Heart right ventricle (tissue), 16 donors: ENCODE data around the gene SHISA7. TPM values are rescaled to one million over a fixed set of nuclear protein-coding genes. Genes with fewer than 3 reads are reported as not detected.

Experiments
- ATAC-seq, 8 donors: fragments of 200-7000 bp; cut with Tn5 transposase; one replicate each; pipeline ENCODE4 v1.9.1; 2020; ENCODE audit warnings: mild to moderate bottlenecking in 8 of 8, moderate library complexity in 8 of 8, moderate number of reproducible peaks in 1 of 8
- DNase-seq, 2 donors: peaks; one replicate each; pipeline ENCODE4 v3.0.0-alpha.2; 2020
- H3K27ac ChIP-seq, 10 donors: fragments of 200-600 bp; sonication (generic) in 2 of 10; one replicate each; pipeline versions ENCODE4 v1.5.0 to v1.8.0; 2020 to 2022; ENCODE audit warnings: mild to moderate bottlenecking in 3 of 10
- H3K27me3 ChIP-seq, 7 donors: fragments of 200-600 bp; one replicate each; pipeline ENCODE4 v1.8.0; 2021 to 2022; ENCODE audit warnings: mild to moderate bottlenecking in 2 of 7
- H3K36me3 ChIP-seq, 9 donors: fragments of 200-600 bp; sonication (generic) in 1 of 9; one replicate each; pipeline versions ENCODE4 v1.5.0 to v1.8.0; 2020 to 2022; ENCODE audit warnings: mild to moderate bottlenecking in 2 of 9
- H3K4me1 ChIP-seq, 9 donors: fragments of 200-600 bp; sonication (generic) in 1 of 9; one replicate each; pipeline versions ENCODE4 v1.5.0 to v1.8.0; 2020 to 2022; ENCODE audit warnings: mild to moderate bottlenecking in 4 of 9
- H3K4me3 ChIP-seq, 10 donors: fragments of 200-600 bp; sonication (generic) in 2 of 10; one replicate each; pipeline versions ENCODE4 v1.5.0 to v1.8.0; 2020 to 2022; ENCODE audit warnings: mild to moderate bottlenecking in 7 of 10, moderate library complexity in 2 of 10
- H3K9me3 ChIP-seq, 11 donors: fragments of 200-600 bp in 10 of 11; sonication (generic) in 2 of 11; one replicate each; pipeline versions ENCODE4 v1.5.0 to v1.8.0; 2013 to 2022; ENCODE audit warnings: mild to moderate bottlenecking in 2 of 11, control low read depth in 1 of 11, moderate library complexity in 1 of 11
- CTCF ChIP-seq, 9 donors: fragments of 200-600 bp; sonication (generic) in 2 of 9; IDR thresholded peaks; one replicate each; pipeline versions ENCODE4 v1.5.0 to v1.8.0; 2021 to 2022; ENCODE audit warnings: antibody characterized with exemption in 9 of 9, mild to moderate bottlenecking in 5 of 9, moderate library complexity in 1 of 9
- WGBS, 2 donors: extraction: QIAGEN DNeasy Blood & Tissue Kit; methylation state at CpG; one replicate each; pipeline ENCODE4 v1.1.7; 2013; ENCODE audit warnings: inconsistent platforms in 1 of 2; 5-methylcytosine and 5-hydroxymethylcytosine counted together
- intact Hi-C, 10 donors: fragments of 100-400 bp; cut with DNase I; formaldehyde crosslinking; loops; one replicate each; pipeline versions ENCODE4 v1.11.1 to v1.14.2; 2022
- polyA plus RNA-seq, 2 donors: library from polyadenylated mRNA; stranded (reverse); fragments of 200-250 nt; gene quantifications; one replicate each; pipeline ENCODE4 v1.2.3, GENCODE V29; 2013
- total RNA-seq, 10 donors: library from RNA; stranded (reverse); fragmentation: NEBNext Ultra II Directional in 3 of 10; extraction: Animal tissue kit (Norgen Biotek cat#: 25700) in 3 of 10; gene quantifications; one replicate each; pipeline versions ENCODE4 v1.2.1 to v1.2.4, GENCODE V29; 2021 to 2023
- donor health status: Arrhythmogenic right ventricular cardiomyopathy.
- donor health status: ischemic (EF 13 %, LVEDD 7.1; RV severe dilation, severe dysfunction).
- donor health status: healthy with polysubstance abuse.
- donor health status: DM: no; HTN: yes; CAD: no.
- donor health status: DM: no; HTN: no; CAD: no.
- donor health status: ischemic (EF 25% LVEDD 6.9; RV normal size, moderate dysfunction).
- donor health status: ischemic (EF 25% LVEDD 5.7; RV mildly dilated, moderate dysfunction).
- donor health status: healthy.
- donor health status: DM: yes; HTN: yes; CAD: no.
- donor health status: Ischemic cardiomyopathy.
- donor health status: ischemic (EF 35%, LVEDD 5.7; RV mildly dilated, moderate dysfunction).
- donor health status: nonischemic (EF 11% LVEDD 7.7; RV severe dilation, severe dysfunction).
- donor health status: DM: yes; HTN: yes; CAD: no.
- donor health status: PGD.
- donor health status: ischemic (EF 29% LVEDD 5.4; RV normal size, mild dysfunction).
- donor health status: nonischemic (EF 23%, LVEDD 6.1; RV moderate dilation, normal function).

Gene SHISA7
- total and polyA plus RNA-seq, 12 donors, result under 0.01 TPM; not detected in 11

DNA sequence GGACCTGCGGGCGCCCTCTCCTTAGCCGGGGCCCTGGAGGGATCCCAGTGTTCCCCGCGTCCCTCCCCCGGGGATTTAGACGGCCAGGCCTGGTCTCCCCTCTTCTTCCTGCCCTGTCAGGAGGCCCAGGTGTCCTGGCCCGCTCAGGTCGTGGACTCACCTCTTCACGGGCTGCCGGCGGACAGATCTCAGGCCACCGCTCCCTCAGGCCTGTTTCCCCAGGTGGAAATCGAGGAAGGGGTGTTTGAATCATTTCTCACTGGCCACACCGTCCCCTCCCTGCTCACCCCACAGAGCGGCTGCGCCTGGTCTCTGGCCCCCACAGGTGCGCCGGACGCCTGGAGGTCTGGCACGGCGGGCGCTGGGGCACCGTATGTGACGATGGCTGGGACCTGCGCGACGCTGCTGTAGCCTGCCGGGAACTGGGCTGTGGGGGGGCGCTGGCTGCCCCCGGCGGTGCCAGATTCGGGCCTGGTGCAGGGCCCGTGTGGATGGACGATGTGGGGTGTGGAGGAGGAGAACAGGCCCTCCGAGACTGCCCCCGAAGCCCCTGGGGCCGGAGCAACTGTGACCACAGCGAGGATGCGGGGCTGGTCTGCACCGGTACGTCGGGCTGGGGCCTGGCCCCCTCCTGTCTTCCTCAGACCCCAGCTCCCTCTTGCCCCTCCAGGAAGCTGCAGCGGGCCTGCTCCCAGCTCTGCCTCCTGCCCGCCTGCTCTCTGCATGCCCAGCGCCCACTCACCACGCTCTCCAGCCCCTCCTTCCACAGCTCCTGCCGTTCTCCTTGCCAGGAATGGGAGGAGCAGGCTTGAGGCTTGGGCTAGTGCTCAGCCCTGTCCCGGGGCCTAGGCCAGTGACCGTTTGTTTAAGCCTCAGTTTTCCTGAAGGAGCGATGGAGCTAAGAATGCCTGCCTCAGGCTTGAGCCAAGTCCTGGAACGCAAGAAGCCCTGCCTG lies 47.7 kb upstream of the SHISA7 start:
- peak overlapping the region in 4 of 10 donors; percentile 31 to 61 (median 48) for H3K27ac ChIP-seq
- peaks cover 0 to 25% (median 4%) of the 10 kb centered on the region in 7 donors for H3K27me3 ChIP-seq
- H3K36me3 ChIP-seq, result no peaks in the 10 kb centered on the region
- WGBS, 2 donors, result 81 to 82% methylated on average over 49 to 52 of the region's 52 CpGs
- no peak for DNase-seq
- intact Hi-C loops, result no loop called here
- no peaks in the 10 kb centered on the region for H3K9me3 ChIP-seq
- ATAC-seq, result no peak
- H3K4me1 ChIP-seq, result peaks cover 21 to 63% (median 37%) of the 10 kb centered on the region in 9 donors
- H3K4me3 ChIP-seq, result no peak overlapping the region
- TF ChIP-seq CTCF (IDR thresholded peaks at IDR 0.05), result no peak

- no peak for ATAC-seq
- intact Hi-C loops, result no loop called here
- peak overlapping the region in 4 of 10 donors; percentile 28 to 86 (median 55) for H3K27ac ChIP-seq
- no peak overlapping the region for H3K4me3 ChIP-seq
- H3K4me1 ChIP-seq, result peaks cover 26 to 64% (median 45%) of the 10 kb centered on the region in 9 donors
- H3K27me3 ChIP-seq, result peaks cover 0 to 25% (median 4%) of the 10 kb centered on the region in 7 donors
- no peaks in the 10 kb centered on the region for H3K36me3 ChIP-seq
- no peaks in the 10 kb centered on the region for H3K9me3 ChIP-seq
- DNase-seq, result no peak
- whole genome bisulfite sequencing, 2 donors, result 74 to 75% methylated on average over 18 to 21 of the region's 21 CpGs
- TF ChIP-seq CTCF (IDR thresholded peaks at IDR 0.05), result no peak
Observed at GRCh38 chr19:55489711-55490477, 46.8 kb upstream of the SHISA7 start.

DNA sequence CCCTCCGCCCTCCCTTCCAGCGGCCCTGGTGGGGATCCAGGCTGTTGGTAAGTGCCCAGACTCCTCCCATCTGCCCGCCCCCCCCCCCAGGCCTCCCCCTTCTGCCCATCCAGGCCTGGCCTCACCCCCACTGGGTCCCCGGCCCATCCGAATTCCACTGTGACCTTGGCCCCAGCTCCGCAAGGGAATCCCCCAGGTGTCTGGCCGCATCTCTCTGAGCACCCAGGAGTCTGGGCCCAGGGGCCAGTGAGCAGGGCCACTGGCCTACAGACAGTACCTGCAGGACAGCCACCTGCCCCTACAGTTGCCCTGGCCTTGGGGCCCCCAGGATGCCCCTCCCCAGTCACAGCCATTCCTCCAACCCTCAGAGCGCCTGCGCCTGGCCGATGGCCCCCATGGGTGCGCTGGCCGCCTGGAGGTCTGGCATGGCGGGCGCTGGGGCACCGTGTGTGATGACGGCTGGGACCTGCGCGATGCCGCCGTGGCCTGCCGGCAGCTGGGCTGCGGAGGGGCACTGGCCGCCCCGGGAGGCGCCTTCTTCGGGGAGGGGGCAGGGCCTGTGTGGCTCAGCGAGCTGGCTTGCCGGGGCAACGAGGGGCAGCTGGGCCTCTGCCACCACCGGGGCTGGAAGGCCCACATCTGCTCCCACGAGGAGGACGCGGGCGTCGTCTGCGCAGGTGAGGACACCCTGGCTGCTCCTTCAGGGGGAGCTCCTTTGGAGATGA lies 46.0 kb upstream of the SHISA7 start:
- no peak for DNase-seq
- 70 to 75% methylated on average over 34 to 36 of the region's 36 CpGs for WGBS, 2 donors
- Histone ChIP-seq H3K27ac (peak overlapping the region in 8 of 10 donors; percentile 10 to 86 (median 38)), H3K9me3 (no peaks in the 10 kb centered on the region), H3K36me3 (no peaks in the 10 kb centered on the region), H3K27me3 (peaks cover 0 to 19% (median 4%) of the 10 kb centered on the region in 7 donors), H3K4me3 (peak overlapping the region in 1 of 10 donors; percentile 30), H3K4me1 (peaks cover 30 to 65% (median 51%) of the 10 kb centered on the region in 9 donors)
- ATAC-seq, result no peak
- intact Hi-C loops, result no loop called here
- no peak for TF ChIP-seq CTCF (IDR thresholded peaks at IDR 0.05)
